Measurements from ENCODE around the gene LRWD1.
"Not testable (repeated sequence)": the region's sequence is repeated elsewhere in the genome, so short reads cannot be mapped to it uniquely, and the experiment has no call there.

LRWD1 gene

DNA sequence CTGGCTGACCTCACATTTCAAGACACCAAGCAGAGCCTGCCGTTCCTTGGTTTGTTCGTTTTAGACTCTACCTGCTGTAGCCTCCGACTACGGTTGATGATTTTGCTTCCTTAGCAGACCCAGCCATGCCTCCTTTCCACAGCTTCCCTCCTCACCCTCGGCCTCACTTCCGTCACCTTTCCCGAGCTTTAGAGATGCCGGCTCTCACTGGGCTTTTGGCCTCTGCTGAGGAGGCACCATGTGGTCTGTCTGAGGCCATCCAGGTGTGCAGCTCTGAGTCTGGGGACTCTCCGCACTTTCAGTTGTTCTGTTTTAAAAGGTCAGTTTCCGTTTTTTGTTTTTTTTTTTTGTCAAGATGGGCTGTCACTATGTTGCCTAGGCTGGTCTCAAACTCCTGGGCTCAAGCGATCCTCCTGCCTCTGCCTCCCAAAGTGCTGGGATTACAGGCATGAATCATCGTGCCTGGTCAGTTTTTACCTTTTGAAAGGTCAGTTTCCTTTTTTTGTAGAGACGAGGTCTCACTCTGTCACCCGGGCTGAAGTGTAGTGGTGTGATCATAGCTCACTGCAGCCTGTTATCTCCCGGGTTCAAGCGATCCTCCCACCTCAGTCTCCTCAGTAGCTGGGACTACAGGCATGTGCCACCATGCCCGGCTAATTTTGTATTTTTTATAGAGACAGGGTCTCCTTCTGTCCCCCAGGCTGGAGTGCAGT is 19.7 kb upstream of the LRWD1 start:
- DNase-seq (ENCODE audit: low read depth), result no peak

DNA sequence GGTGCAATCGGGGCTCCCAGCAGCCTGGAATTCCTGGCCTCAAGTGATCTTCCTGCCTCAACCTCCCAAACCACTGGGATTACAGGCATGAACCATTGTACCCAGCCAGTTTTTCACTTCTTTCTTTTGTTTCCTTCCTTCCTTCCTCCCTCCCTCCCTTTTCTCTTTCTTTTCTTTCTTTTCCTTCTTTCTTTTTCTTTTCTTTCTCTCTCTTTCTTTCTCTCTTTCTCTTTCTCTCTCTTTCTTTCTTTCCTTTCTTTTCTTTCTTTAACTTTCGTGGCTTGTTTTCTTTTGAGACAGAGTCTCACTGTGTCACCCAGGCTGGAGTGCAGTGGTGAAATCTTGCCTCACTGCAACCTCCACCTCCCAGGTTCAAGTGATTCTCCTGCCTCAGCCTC is 19.1 kb upstream of the LRWD1 start:
- no peak for DNase-seq (ENCODE audit: low read depth)

DNA sequence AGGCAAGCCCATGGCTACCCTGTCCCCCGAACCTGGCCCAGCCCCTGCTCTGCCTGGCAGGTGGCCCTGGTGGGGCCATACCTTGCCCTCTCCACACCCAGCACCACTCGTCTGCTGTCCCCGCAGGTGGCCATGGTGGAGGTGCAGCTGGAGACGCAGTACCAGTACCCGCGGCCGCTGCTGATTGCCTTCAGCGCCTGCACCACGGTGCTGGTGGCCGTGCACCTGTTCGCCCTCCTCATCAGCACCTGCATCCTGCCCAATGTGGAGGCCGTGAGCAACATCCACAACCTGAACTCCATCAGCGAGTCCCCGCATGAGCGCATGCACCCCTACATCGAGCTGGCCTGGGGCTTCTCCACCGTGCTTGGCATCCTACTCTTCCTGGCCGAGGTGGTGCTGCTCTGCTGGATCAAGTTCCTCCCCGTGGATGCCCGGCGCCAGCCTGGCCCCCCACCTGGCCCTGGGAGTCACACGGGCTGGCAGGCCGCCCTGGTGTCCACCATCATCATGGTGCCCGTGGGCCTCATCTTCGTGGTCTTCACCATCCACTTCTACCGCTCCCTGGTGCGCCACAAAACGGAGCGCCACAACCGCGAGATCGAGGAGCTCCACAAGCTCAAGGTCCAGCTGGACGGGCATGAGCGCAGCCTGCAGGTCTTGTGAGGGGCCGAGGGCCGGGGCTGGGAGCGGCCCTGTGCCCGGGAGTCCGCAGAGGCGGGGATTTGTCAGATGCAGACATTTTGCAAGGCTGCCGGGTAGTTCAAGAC is 18.2 kb upstream of the LRWD1 start:
- DNase-seq (ENCODE audit: low read depth), result no peak

DNA sequence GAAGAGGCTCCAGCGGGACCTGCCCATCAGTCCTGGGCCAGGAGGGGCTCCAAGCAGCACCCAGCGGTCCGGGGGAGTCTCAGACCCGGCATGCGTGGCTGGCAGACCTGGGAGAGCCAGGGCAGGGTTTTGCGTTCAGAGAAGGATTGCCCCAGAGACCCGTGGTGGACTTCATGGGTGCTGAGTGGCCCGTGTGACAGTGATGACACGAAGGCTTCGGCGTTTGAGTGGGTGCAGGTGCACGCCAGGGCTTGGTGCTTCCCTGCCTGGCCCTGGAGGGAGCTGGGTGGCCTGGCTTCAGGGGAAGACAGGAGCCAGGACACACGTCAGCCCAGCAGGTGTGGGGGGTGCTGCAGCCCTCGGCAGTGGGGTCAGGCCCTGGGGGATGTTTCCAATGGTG is 17.5 kb upstream of the LRWD1 start:
- no peak for DNase-seq (ENCODE audit: low read depth)

DNA sequence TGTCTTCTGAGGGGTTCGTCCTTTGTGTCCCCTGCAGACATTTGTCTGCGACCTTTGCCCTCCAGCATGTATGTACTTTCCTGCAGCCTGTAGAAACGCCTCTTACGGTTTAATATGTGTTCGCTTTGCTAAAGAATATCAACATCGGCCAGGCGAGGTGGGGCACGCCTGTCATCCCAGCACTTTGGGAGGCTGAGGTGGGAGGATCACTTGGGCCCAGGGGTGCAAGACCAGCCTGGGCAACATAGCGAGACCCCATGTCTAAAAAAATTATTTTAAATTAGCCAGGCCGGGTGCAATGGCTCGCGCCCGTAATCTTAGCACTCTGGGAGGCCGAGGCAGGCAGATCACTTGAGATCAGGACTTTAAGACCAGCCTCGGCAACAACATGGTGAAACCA is 15.6 kb upstream of the LRWD1 start:
- no peak for DNase-seq (ENCODE audit: low read depth)

DNA sequence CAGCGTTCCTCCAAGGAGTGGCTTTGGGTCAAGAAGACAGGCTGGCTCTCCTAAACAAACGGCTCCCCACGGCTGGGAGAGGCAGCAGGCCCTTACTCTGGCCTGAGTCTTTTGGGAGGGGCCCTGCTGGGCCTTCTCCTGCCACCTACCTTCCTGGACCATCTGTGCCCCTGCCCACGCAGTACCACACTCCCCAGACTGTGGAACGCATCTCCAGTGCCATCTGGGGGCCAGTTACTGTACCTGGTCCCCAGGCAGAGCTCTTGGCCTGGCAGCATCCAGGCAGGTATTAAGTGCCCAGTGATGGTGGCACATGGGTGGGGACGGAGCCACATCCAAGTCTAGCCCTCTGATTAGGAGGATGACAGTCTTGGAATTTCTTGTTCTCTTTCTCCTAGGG is 14.5 kb upstream of the LRWD1 start:
- peak; percentile 44 for DNase-seq (ENCODE audit: low read depth)

DNA sequence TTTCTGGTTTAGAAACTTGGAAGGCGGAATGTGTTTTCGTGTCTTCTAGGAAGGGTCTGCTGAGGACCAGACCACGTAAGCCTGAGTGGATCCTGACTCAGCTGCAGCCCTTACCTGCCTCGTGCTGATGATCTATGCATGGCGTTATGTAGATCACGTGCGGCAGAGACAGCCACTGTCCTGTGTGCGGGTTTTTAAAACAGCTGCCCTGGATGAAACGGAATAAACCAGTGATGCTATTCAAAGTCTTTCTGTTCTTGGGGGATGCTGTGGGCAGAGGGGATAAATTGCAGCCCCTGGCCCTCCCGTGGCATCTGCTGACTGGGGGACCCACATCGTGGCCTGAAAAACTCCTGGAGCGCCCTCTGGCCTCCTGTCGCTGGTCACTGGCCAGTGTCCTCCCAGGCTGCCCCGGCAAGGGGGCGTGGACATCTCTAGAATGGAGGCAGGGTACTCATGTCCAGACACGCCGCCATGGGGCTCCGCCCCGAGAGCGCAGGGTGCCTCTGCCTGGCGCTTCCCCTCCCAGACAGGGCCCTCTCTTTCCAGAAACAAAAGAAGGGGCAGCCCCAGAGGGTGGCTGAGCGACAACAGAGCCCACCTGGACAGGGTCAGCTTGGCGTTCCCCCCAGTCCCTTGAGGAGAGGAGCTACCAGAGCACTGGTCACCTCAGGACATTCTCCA is 13.3 kb upstream of the LRWD1 start:
- no peak for DNase-seq (ENCODE audit: low read depth)

DNA sequence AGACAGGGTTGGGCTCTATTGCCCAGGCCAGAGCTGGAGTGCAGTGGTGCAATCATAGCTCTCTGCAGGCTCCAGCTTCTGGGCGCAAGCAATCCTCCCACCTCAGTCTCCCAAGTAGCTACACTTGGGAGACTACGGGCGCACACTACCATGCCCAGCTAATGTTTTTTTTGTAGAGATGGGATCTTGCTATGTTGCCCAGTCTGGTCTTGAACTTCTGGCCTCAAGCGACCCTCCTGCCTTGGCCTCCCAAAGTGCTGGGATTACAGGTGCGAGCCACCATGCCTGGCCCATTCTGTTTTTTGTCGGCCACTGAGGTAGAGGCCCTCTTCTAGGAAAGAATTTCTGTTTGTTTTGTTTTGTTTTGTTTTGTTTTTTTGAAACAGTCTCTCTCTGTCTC is 12.3 kb upstream of the LRWD1 start:
- no peak for DNase-seq (ENCODE audit: low read depth)

DNA sequence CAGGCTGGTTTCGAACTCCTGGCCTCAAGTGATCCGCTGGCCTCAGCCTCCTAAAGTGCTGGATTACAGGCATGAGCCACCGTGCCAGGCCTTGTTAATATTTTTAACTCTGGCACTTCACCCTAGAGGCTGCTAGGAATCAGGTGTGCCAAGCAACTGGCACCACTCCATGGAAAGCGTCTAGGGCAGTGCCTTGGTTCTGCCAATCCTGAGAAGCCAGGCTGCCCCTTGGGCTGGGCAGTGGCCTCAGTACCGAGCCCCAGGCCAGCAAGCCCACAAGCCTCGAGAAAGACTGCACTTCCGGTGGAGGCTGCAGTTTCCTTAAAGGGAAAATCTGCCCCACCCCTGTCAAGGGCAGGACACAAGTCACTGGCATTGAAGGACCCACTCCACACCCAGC is 11.5 kb upstream of the LRWD1 start:
- DNase-seq (ENCODE audit: low read depth), result no peak

DNA sequence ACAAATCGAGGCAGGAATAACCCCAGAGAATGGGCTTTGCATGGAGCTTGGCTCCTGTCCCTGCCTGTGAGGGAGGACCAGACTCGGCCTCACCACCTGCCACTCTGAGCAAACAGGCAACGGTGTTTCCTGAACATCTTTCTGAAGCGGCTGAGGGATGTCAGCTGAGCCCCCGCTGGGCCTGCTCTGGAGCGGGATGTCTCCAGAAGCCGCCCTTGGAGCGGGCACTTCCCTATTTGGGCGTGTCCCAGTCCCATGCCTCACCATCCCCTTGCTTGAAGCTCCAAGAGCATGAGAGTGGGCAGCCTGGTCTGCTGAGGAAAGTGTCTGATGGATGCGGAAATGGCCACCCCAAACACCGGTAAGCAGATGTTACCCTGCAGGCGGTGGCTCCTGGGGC is 10.3 kb upstream of the LRWD1 start:
- no peak for DNase-seq (ENCODE audit: low read depth)

DNA sequence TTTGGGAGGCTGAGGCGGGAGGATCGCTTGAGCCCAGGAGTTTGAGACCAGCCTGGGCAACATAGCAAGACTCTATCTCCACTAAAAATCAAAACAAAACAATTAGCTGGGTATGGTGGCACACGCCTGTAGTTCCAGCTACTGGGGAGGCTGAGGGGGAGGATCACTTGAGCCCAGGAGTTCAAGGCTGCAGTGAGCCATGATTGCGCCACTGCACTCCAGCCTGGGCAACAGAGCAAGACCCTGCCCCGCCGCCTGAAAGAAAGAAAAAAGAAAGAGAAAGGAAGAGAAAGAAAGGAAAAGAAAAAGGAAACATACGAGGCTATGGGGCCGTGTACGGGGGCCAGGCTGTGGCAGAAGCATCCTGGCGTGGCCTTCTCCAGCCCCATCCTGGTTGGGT is 9.9 kb upstream of the LRWD1 start:
- DNase-seq (ENCODE audit: low read depth), result not testable (repeated sequence)

DNA sequence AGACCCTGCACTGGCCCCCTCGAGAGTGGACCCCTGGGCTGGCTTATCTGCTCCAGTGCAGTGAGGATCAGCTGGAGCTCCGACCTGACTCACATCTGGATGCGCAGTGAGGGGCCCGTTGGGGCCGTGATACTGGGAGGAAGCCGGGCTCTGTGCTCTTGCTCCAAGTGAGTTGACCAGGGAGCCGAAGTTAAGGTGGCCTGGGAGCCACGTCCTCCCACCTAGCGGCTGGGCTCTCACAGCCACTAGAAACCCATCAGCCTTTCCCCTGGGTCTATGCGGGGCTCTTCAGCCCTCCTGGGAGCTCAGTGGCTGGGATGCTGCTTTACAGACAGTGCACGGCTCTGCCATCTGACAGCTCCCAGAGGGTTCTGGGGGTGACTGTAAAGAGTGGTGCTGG is 9.2 kb upstream of the LRWD1 start:
- DNase-seq (ENCODE audit: low read depth), result no peak

DNA sequence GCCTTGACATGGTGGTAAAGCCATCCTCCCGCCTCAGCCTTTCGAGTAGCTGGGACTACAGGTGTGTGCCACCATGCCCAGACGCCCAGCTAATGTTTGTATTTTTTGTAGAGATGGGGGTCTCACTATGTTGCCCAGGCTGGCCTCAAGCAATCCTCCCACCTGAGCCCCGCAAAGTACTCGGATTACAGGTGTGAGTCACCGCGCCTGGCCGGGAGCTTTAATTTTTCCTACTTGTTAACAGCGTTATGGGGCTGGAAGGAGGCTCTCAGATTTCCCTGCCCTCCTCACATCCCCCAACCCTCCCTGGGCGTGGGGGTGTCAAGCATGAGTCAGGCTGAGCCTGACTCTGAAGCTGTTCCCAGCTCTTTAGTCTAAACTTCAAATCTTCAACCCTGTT is 8.5 kb upstream of the LRWD1 start:
- no peak for DNase-seq (ENCODE audit: low read depth)

DNA sequence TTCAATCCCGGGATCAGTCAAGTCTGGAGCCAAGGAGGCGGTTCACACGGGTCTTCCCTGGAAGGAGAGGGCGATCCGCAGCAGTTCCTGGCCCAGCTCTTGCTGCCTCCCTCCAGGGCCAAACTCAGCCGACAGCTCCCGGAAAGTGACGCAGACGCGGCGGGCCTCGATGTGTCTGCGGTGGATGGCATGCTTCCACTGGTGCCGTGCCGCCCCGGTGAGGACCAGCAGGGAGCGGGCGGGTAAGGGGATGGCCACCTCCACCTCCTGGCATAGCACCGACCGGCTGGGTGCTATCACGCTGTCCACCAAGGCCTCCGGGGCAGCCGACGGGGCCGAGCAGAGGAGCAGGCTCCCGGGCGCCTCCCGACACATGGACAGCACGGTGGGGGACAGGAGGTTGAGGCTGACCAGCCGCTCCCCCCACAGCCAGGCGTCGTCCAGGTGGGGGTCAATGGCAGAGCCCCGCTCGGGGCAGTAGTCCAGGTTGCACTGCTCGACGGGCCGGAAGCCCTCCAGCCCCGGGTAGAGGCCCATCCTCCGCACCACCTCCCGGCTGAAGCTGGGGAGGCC is 7.3 kb upstream of the LRWD1 start:
- DNase-seq (ENCODE audit: low read depth), result no peak

DNA sequence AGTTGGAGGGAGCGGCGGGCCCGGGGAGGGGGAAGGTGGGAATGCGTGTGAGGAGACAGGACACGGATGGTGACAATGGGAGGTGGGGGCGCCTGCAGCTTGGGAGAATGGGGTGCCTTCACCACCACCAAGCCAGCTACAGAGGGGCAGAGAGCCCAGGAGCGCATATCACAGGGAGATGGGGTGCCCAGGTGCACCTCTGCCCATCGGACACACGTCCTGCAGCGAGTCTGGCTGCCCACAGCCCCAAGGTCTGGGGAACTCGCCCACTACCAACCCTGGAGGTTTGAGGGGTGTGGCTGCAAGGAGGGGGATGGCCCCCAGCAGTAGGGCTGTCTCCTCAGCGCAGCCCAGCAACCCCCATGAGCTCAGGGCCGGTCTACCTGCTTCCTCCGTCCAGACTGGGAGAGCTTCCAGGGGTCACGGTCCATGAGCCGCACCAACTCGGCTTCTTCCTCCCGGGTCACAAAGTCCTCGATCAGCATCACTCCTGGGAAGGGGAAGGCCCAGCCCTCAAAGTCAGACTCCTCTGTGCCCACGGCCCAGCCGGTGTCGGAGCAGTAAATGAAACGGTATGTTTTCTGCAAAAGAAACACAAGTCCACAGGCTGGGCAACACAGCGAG is 5.5 kb upstream of the LRWD1 start:
- no peak for DNase-seq (ENCODE audit: low read depth)

DNA sequence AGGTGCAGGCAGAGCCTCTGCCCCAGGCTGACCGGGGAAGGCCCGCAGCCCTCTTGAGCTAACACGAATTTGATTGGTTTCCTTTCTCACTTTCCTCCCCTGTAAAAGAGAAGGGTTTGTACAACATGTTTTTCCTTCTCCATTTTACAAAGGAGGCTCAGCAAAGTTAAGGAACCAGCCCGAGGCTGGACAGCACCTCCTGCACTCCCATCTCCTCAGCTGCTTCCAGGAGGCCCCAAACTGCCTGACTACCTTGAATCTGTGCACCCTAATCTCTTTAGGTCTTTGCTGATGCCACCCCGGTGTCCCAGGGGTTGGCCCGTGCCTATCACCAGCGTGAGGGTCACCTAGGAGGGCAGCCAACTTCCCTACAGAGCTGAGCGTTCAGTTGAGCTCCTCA is 4.3 kb upstream of the LRWD1 start:
- DNase-seq (ENCODE audit: low read depth), result no peak

DNA sequence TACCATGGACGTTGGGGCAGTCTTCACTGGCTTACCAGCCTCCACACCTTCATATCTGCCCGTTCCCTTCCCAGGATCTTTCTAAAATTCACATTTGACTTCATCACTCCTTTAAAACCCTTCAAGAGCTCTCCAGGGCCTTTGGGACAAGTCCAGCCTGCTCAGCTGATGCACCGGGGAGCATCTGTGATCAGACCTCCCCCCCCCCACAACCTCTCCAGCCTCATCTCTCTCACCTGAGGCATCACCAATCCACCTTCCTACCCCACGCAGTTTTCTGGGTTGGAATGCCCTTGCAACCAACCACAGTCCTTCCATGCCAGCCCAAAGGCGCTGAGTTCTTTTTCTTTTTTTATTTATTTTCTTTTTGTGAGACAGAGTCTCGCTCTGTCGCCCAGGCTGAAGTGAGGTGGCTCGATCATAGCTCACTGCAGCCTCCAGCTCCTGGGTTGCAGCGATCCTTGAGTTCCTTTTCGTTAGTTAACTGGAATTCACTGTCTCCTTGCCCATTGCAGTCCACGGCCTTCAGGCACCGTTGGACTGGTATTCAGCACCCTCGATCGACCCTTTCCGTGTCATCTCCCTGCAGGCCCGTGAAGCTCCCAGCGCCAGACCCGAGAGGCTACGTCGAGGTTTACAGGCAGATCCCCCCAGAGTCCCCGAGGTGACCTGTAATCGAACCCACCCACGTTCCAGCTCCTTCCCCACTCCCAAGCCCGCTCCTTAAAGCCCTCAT is 775 bp upstream of the LRWD1 start:
- no peak for DNase-seq (ENCODE audit: low read depth)

DNA sequence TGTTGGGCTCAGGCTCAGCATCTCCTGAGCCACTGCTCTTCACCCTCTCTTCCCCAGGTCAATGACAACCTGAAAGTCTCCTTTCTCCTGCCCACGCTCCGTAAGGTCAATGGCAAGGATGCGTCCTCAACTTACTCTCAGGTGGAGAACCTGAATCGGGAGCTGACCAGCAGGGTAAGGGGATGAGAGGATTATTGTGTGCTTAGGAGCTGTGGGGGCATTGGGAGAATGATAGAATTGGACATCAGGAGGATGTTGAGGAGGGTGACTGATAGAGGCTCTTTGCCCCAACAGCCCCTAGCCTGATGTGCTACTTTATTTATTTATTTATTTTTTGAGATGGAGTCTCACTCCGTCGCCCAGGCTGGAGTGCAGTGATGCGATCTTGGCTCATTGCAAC is 1.3 kb downstream of the LRWD1 start:
- DNase-seq (ENCODE audit: low read depth), result no peak

DNA sequence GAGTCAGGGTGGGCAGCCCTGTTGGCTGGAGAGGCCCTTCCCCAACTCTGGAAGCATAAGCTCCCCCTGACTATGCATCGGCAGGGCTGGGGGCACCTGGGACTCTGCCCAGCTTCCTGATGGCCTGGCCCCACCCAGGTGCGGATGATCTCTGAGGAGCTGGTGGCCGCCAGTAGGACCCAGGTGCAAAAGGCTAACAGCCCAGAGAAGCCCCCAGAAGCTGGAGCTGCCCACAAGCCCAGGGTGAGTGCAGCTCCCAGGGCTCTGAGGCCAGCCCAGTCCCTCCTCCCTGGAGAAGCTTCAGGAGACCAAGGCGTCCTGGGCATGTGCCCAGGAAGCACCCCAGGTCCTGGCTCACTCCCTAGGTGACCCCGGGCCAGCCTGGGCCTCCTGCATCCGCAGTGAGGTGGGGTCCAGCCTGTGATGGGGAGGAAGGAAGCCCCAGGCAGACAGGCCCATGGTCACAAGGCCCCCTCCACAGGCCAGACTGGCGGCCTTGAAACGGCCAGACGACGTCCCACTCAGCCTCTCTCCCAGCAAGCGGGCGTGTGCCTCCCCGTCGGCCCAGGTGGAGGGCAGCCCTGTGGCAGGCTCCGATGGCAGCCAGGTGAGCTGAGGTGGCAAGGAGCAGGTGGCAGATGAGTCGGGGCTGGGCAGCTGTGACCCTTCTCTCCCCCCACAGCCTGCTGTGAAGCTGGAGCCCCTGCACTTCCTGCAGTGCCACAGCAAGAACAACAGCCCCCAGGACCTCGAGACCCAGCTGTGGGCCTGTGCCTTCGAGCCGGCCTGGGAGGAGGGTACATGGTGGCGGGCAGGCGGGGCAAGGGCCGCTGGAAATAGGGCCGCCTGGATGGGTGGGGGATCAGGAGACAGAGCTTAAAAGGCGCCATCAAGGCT is 3.0 kb downstream of the LRWD1 start:
- no peak for DNase-seq (ENCODE audit: low read depth)

DNA sequence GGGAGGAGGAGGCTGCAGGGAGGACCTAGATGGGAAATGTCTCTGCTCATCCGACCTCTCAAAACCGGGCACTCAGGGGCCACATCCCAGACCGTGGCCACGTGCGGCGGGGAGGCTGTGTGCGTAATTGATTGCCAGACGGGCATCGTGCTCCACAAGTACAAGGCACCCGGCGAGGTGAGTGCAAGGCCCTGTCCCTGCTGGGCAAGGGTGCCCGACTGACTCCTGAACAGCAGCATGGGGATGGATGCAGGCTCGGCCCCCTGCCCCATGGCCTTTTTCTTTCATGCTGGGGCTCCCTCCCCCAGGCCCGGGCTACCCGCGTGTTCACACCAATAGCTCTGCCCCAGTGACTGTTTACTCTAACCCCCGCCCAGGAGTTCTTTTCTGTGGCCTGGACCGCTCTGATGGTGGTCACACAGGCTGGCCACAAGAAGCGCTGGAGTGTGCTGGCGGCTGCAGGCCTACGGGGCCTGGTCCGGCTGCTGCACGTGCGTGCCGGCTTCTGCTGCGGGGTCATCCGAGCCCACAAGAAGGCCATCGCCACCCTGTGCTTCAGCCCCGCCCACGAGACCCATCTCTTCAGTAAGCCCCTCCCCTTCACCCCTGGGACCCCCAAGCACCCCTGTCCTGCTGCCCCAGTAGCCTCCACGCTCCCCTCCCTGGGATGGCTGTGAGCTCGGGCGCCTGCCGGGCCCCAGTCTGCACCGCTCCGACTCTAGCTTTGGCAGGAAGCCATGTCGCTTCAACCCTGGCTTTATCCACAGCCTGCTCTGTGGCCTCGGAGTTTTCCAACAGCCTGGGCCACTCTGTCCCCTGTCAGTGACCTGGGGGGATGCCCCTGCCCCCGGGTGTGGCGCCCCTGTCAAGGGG is 3.9 kb downstream of the LRWD1 start:
- DNase-seq (ENCODE audit: low read depth), result no peak

All from activated T-cell treated with anti-CD3 and anti-CD28 coated beads for 24 hours (primary cell).